DOHH2 (cell line): ENCODE results near the gene CREBBP.

ENCODE experiments used
- CTCF ChIP-seq: fragments of 200-600 bp; sonication (generic); IDR thresholded peaks from one replicate; pipeline ENCODE4 v1.5.1; 2014; ENCODE audit warnings: antibody characterized with exemption, mild to moderate bottlenecking, low read depth, low read length; ENCODE audit not compliant: poor library complexity, severe bottlenecking
- EZH2phosphoT487 ChIP-seq: fragments of 200-600 bp; sonication (generic); IDR thresholded peaks from 2 replicates; pipeline ENCODE4 v1.6.1; 2017; ENCODE audit warnings: borderline replicate concordance, mild to moderate bottlenecking, antibody characterized with exemption, low read length, moderate library complexity, mixed read lengths

GRCh38 chr16:3821184-3821583 lies 59.3 kb downstream of the CREBBP start:
- no peak for TF ChIP-seq CTCF
- no peak for TF ChIP-seq EZH2phosphoT487
